Measurements from ENCODE around the gene HDDC2. TPM values are rescaled to one million over a fixed set of nuclear protein-coding genes. Genes with fewer than 3 reads are reported as not detected.

HDDC2 gene
- total RNA-seq, 2 experiments from 2014 or later, result 19.4 to 21.6 TPM

GRCh38 chr6:125339653-125340052, 37.9 kb upstream of the HDDC2 start:
- Mint-ChIP-seq H3K36me3 (ENCODE audit: low read depth) (no peaks in the 10 kb centered on the region), H3K9me3 (no peaks in the 10 kb centered on the region), H3K27me3 (peaks cover 39% of the 10 kb centered on the region), H3K4me3 (no peak overlapping the region), H3K27ac (no peak overlapping the region), H3K4me1 (ENCODE audit: low read depth) (no peaks in the 10 kb centered on the region)
- ChIA-PET POLR2A (no interaction called here), CTCF (no interaction called here)
- H3K27ac ChIP-seq (ENCODE audit: low read depth in 1 of 2, low read length in 2 of 2), result no peak overlapping the region
- H3K27me3 ChIP-seq (ENCODE audit: control insufficient read depth in 1 of 2, insufficient read depth in 2 of 2, low read length in 2 of 2), result peaks cover 4 to 6% of the 10 kb centered on the region in 2 experiments
- no peak for DNase-seq
- ATAC-seq (ENCODE audit: poor library complexity), result no peak
- H3K4me3 ChIP-seq (ENCODE audit: low read length), result no peak overlapping the region
- no peaks in the 10 kb centered on the region for H3K9me3 ChIP-seq (ENCODE audit: control insufficient read depth in 1 of 2, insufficient read depth in 1 of 2, low read length in 2 of 2)
- intact Hi-C loops (cut with DNase I, micrococcal nuclease), result no loop called here
- TF ChIP-seq CTCF (IDR thresholded peaks at IDR 0.05), result no peak
- H3K36me3 ChIP-seq (ENCODE audit: insufficient read depth, low read length), result no peaks in the 10 kb centered on the region
- H3K4me1 ChIP-seq (ENCODE audit: insufficient read depth, low read length), result no peaks in the 10 kb centered on the region

- no peak overlapping the region for H3K4me3 Mint-ChIP-seq
- no peak overlapping the region for H3K27ac Mint-ChIP-seq
- DNase-seq (no peak), ATAC-seq (ENCODE audit: poor library complexity) (no peak)
- H3K9me3 Mint-ChIP-seq, result no peaks in the 10 kb centered on the region
- Histone ChIP-seq H3K4me3 (ENCODE audit: low read length) (no peak overlapping the region), H3K4me1 (ENCODE audit: insufficient read depth, low read length) (no peaks in the 10 kb centered on the region), H3K27me3 (ENCODE audit: control insufficient read depth in 1 of 2, insufficient read depth in 2 of 2, low read length in 2 of 2) (peaks cover 4 to 6% of the 10 kb centered on the region in 2 experiments), H3K27ac (ENCODE audit: low read depth in 1 of 2, low read length in 2 of 2) (no peak overlapping the region), H3K9me3 (ENCODE audit: control insufficient read depth in 1 of 2, insufficient read depth in 1 of 2, low read length in 2 of 2) (no peaks in the 10 kb centered on the region), H3K36me3 (ENCODE audit: insufficient read depth, low read length) (no peaks in the 10 kb centered on the region)
- intact Hi-C loops (cut with DNase I, micrococcal nuclease), result no loop called here
- no peaks in the 10 kb centered on the region for H3K4me1 Mint-ChIP-seq (ENCODE audit: low read depth)
- no peak for TF ChIP-seq CTCF (IDR thresholded peaks at IDR 0.05)
- H3K27me3 Mint-ChIP-seq, result peaks cover 39% of the 10 kb centered on the region
- H3K36me3 Mint-ChIP-seq (ENCODE audit: low read depth), result no peaks in the 10 kb centered on the region
- CTCF ChIA-PET, result interaction anchor here (1.6 kb wide), 1 partner anchor 12 kb away, joined by 6 read pairs; no protein-coding TSS in a partner anchor
- POLR2A ChIA-PET, result no interaction called here
Observed at GRCh38 chr6:125338381-125338780, 36.6 kb upstream of the HDDC2 start.

GRCh38 chr6:125337706-125338105, 35.9 kb upstream of the HDDC2 start:
- no peaks in the 10 kb centered on the region for H3K36me3 ChIP-seq (ENCODE audit: insufficient read depth, low read length)
- no peak for ATAC-seq (ENCODE audit: poor library complexity)
- Mint-ChIP-seq H3K4me1 (ENCODE audit: low read depth) (no peaks in the 10 kb centered on the region), H3K27me3 (peaks cover 42% of the 10 kb centered on the region), H3K36me3 (ENCODE audit: low read depth) (no peaks in the 10 kb centered on the region), H3K9me3 (no peaks in the 10 kb centered on the region), H3K4me3 (no peak overlapping the region), H3K27ac (no peak overlapping the region)
- intact Hi-C loops (cut with DNase I, micrococcal nuclease), result no loop called here
- no peak for TF ChIP-seq CTCF (IDR thresholded peaks at IDR 0.05)
- H3K4me1 ChIP-seq (ENCODE audit: insufficient read depth, low read length), result no peaks in the 10 kb centered on the region
- H3K9me3 ChIP-seq (ENCODE audit: control insufficient read depth in 1 of 2, insufficient read depth in 1 of 2, low read length in 2 of 2), result no peaks in the 10 kb centered on the region
- no peak for DNase-seq
- CTCF ChIA-PET, result interaction anchor here (1.6 kb wide), 1 partner anchor 11 kb away, joined by 6 read pairs; no protein-coding TSS in a partner anchor
- POLR2A ChIA-PET, result no interaction called here
- no peak overlapping the region for H3K4me3 ChIP-seq (ENCODE audit: low read length)
- peaks cover 4 to 6% of the 10 kb centered on the region in 2 experiments for H3K27me3 ChIP-seq (ENCODE audit: control insufficient read depth in 1 of 2, insufficient read depth in 2 of 2, low read length in 2 of 2)
- no peak overlapping the region for H3K27ac ChIP-seq (ENCODE audit: low read depth in 1 of 2, low read length in 2 of 2)

Measured in CD4-positive, alpha-beta T cell (primary cell).